Parathyroid adenoma (tissue), 2 donors: ENCODE results near the gene PLD4.

ENCODE experiments used
- H2AFZ ChIP-seq: fragments of 300-600 bp; sonication (generic); one replicate; pipeline ENCODE4 v1.7.0; 2017; ENCODE audit warnings: antibody characterized with exemption, mild to moderate bottlenecking
- H3K27ac ChIP-seq: fragments of 300-600 bp; sonication (generic); one replicate; pipeline ENCODE4 v1.7.0; 2017
- H3K27me3 ChIP-seq: fragments of 300-600 bp; sonication (generic); one replicate; pipeline ENCODE4 v1.7.0; 2017; ENCODE audit warnings: low read length; ENCODE audit not compliant: control insufficient read depth, insufficient read depth
- H3K36me3 ChIP-seq: fragments of 300-600 bp; sonication (generic); one replicate; pipeline ENCODE4 v1.7.0; 2017; ENCODE audit warnings: low read length; ENCODE audit not compliant: control insufficient read depth, insufficient read depth
- H3K4me1 ChIP-seq: fragments of 300-600 bp; sonication (generic); one replicate; pipeline ENCODE4 v1.7.0; 2017; ENCODE audit warnings: control low read depth
- H3K4me2 ChIP-seq: fragments of 300-600 bp; sonication (generic); one replicate; pipeline ENCODE4 v1.7.0; 2017; ENCODE audit warnings: low read length
- H3K4me3 ChIP-seq: fragments of 300-600 bp; sonication (generic); one replicate; pipeline ENCODE4 v1.7.0; 2017; ENCODE audit warnings: low read depth, low read length
- H3K79me2 ChIP-seq: fragments of 300-600 bp; sonication (generic); one replicate; pipeline ENCODE4 v1.7.0; 2017; ENCODE audit warnings: control low read depth
- H3K9ac ChIP-seq: fragments of 300-600 bp; sonication (generic); one replicate; pipeline ENCODE4 v1.7.0; 2017; ENCODE audit warnings: mild to moderate bottlenecking
- H3K9me3 ChIP-seq: fragments of 300-600 bp; sonication (generic); one replicate; pipeline ENCODE4 v1.7.0; 2017; ENCODE audit warnings: low read length; ENCODE audit not compliant: control insufficient read depth
- CTCF ChIP-seq: fragments of 300-600 bp; sonication (generic); IDR thresholded peaks from one replicate; pipeline ENCODE4 v1.7.0; 2017; ENCODE audit warnings: antibody characterized with exemption, mild to moderate bottlenecking
- donor health status: primary hyperparathyroidism.

Gene PLD4

DNA sequence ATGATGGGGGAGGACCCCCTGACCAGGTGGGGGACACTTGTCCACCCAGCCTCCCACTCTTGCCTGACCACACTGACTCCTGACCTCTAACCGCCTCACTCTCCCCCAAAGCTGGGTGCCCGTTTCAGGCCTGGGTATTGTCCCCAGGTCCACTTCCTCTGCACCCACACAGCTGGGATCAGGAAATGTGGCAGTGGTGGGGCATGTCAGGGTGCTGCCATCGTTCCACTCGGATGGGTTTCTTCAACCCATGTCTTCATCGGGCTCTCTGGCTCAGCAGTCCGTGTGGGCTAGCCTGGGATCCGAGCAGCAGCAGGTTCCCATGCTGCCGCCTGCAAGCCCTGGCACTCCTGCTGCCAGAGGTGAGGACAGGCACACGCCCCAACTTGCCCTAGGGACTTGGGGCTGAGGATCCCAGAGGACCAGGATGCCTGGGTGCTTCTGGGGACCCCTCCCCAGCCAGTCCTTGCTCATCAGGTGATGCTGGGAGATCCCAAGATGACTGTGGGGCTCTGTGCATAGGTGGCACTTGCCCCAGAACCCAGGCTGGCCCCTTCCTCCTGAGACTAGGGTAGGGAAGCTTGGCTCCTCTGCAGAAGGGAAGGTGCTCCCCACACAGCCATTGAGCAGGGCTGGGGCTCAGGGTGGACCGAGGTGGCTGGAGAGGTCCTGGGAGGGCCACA lies 58.0 kb downstream of the PLD4 start:
- no peaks in the 10 kb centered on the region for H3K27me3 ChIP-seq
- no peak overlapping the region for H3K4me3 ChIP-seq
- H2AFZ ChIP-seq: no peak overlapping the region
- peaks cover 21% of the 10 kb centered on the region for H3K4me1 ChIP-seq
- H3K9ac ChIP-seq: no peak overlapping the region
- H3K36me3 ChIP-seq: no peaks in the 10 kb centered on the region
- no peak overlapping the region for H3K4me2 ChIP-seq
- no peaks in the 10 kb centered on the region for H3K9me3 ChIP-seq
- H3K79me2 ChIP-seq: no peaks in the 10 kb centered on the region
- no peak overlapping the region for H3K27ac ChIP-seq
- TF ChIP-seq CTCF: no peak
